SU-DHL-6 (cell line): ENCODE data around the gene SUSD6.

Experiments used
- CTCF ChIP-seq: fragments of 200-600 bp; sonication (generic); IDR thresholded peaks from one replicate; pipeline ENCODE4 v1.5.1; 2017; ENCODE audit warnings: antibody characterized with exemption, mild to moderate bottlenecking, low read length, moderate library complexity; ENCODE audit not compliant: insufficient read depth, poor library complexity, severe bottlenecking
- EZH2phosphoT487 ChIP-seq: fragments of 200-600 bp; sonication (generic), shearing (Covaris generic); conservative IDR thresholded peaks from 2 replicates; pipeline ENCODE4 v1.6.1; 2018; ENCODE audit warnings: mild to moderate bottlenecking, antibody characterized with exemption, low read length, moderate library complexity, mixed read lengths

GRCh38 chr14:69640931-69641330, 29.5 kb downstream of the SUSD6 start:
- TF ChIP-seq CTCF (no peak), EZH2phosphoT487 (no peak)
